HCT116 (cell line): ENCODE data around the gene MACF1. TPM values are rescaled to one million over a fixed set of nuclear protein-coding genes. Genes with fewer than 3 reads are reported as not detected.

ENCODE experiments used
- ATAC-seq: fragments of 200-7000 bp; cut with Tn5 transposase; 2 replicates; pipeline ENCODE4 v1.9.1; 2020; ENCODE audit warnings: mild to moderate bottlenecking, moderate library complexity
- BruUV-seq: library from RNA; stranded (reverse); fragments of 400-500 nt; replicated peaks from 2 replicates; lab custom pipeline; 2021; lab: Mats Ljungman, UMichigan
- CTCF ChIA-PET: fragments of 300-600 bp; sonication (Branson Sonifier 250); formaldehyde crosslinking; loops from one replicate; lab custom pipeline; 2021; ENCODE audit warnings: antibody characterized with exemption; lab: Charles Lee
- POLR2A ChIA-PET: fragments of 300-600, 350-600 bp; sonication (Branson Sonifier 250); formaldehyde crosslinking; loops from one replicate; lab custom pipeline; 2021; ENCODE audit warnings: antibody characterized with exemption; lab: Charles Lee
- RAD21 ChIA-PET, 2 experiments: fragments of 300-600 bp; sonication (Branson Sonifier 250); formaldehyde crosslinking; loops; one replicate each; lab custom pipeline; 2023; ENCODE audit warnings: low total read pairs in 2 of 2; ENCODE audit not compliant: uncharacterized antibody in 2 of 2, unreplicated experiment in 2 of 2, low non-redundant PET in 1 of 2; lab: Charles Lee
- DNase-seq: peaks from one replicate; pipeline ENCODE4 v3.0.0-alpha.2; 2010; ENCODE audit warnings: low read depth, low spot score
- H2AFZ ChIP-seq: fragments of 200-600 bp; shearing (Covaris generic), sonication (generic); 2 replicates; pipeline ENCODE4 v1.6.1; 2017; ENCODE audit warnings: low read depth, mixed run types, mixed read lengths, antibody characterized with exemption, low read length; ENCODE audit not compliant: poor library complexity, severe bottlenecking
- H3K27ac ChIP-seq: 2 replicates; pipeline ENCODE4 v1.5.1; 2012; ENCODE audit warnings: low read depth, low read length
- H3K27me3 ChIP-seq: fragments of 200-600 bp; sonication (generic); 2 replicates; pipeline ENCODE4 v1.6.1; 2016; ENCODE audit warnings: mixed run types, low read length, mixed read lengths; ENCODE audit not compliant: insufficient read depth
- H3K36me3 ChIP-seq, 2 experiments: fragments of 200-500 bp in 1 of 2; fragments of 200-600 bp in 1 of 2; sonication (Bioruptor generic) in 1 of 2; sonication (generic) in 1 of 2; 2 replicates each; pipeline versions ENCODE4 v1.5.1 to v1.6.1; 2014 to 2016; ENCODE audit warnings: low read length in 2 of 2, inconsistent platforms in 1 of 2, mixed read lengths in 1 of 2, mixed run types in 1 of 2; ENCODE audit not compliant: insufficient read depth in 2 of 2, control insufficient read depth in 1 of 2
- H3K4me1 ChIP-seq, 2 experiments: fragments of 200-600 bp in 1 of 2; sonication (generic) in 1 of 2; 2 replicates each; pipeline versions ENCODE4 v1.5.1 to v1.6.1; 2012 to 2017; ENCODE audit warnings: low read length in 2 of 2, inconsistent platforms in 1 of 2, mild to moderate bottlenecking in 1 of 2, mixed read lengths in 1 of 2, mixed run types in 1 of 2, moderate library complexity in 1 of 2; ENCODE audit not compliant: insufficient read depth in 2 of 2, control insufficient read depth in 1 of 2
- H3K4me2 ChIP-seq: fragments of 200-600 bp; sonication (generic); 2 replicates; pipeline ENCODE4 v1.6.1; 2017; ENCODE audit warnings: mixed run types, low read length, mixed read lengths
- H3K4me3 ChIP-seq, 2 experiments: fragments of 200-600 bp in 1 of 2; sonication (generic) in 1 of 2; replicated peaks in 1 of 2; 2 replicates each; pipeline ENCODE4 v1.5.1; 2011 to 2016; ENCODE audit warnings: low read length in 2 of 2, control low read depth in 1 of 2, low read depth in 1 of 2, mild to moderate bottlenecking in 1 of 2, mixed read lengths in 1 of 2, mixed run types in 1 of 2
- H3K79me2 ChIP-seq: fragments of 200-600 bp; sonication (generic); 2 replicates; pipeline ENCODE4 v1.6.1; 2017; ENCODE audit warnings: mild to moderate bottlenecking, mixed run types, low read length, moderate library complexity, mixed read lengths; ENCODE audit not compliant: insufficient read depth
- H3K9ac ChIP-seq: fragments of 200-600 bp; sonication (generic); 2 replicates; pipeline ENCODE4 v1.6.1; 2016; ENCODE audit warnings: low read length, mixed read lengths
- H3K9me2 ChIP-seq: fragments of 200-600 bp; sonication (generic), shearing (Covaris generic); 2 replicates; pipeline ENCODE4 v1.6.1; 2017; ENCODE audit warnings: mixed run types, mild to moderate bottlenecking, moderate library complexity; ENCODE audit not compliant: insufficient read depth
- H3K9me3 ChIP-seq, 2 experiments: fragments of 200-500 bp in 1 of 2; fragments of 200-600 bp in 1 of 2; sonication (Bioruptor generic) in 1 of 2; sonication (generic) in 1 of 2; 2 replicates each; pipeline ENCODE4 v1.6.1; 2014 to 2017; ENCODE audit warnings: low read length in 2 of 2, mixed read lengths in 2 of 2, inconsistent platforms in 1 of 2, low read depth in 1 of 2, mild to moderate bottlenecking in 1 of 2, mixed run types in 1 of 2, moderate library complexity in 1 of 2; ENCODE audit not compliant: control insufficient read depth in 1 of 2, insufficient read depth in 1 of 2
- H4K20me1 ChIP-seq: fragments of 200-600 bp; sonication (generic), shearing (Covaris generic); 2 replicates; pipeline ENCODE4 v1.6.1; 2017; ENCODE audit warnings: mixed run types, mild to moderate bottlenecking, moderate library complexity; ENCODE audit not compliant: insufficient read depth
- ATF3 ChIP-seq: IDR thresholded peaks from 2 replicates; pipeline ENCODE4 v1.6.1; 2012
- CBX3 ChIP-seq: IDR thresholded peaks from 2 replicates; pipeline ENCODE4 v1.6.1; 2012; ENCODE audit warnings: low read depth
- EGR1 ChIP-seq: IDR thresholded peaks from 2 replicates; pipeline ENCODE4 v1.6.1; 2012; ENCODE audit warnings: low read depth
- ELF1 ChIP-seq: IDR thresholded peaks from 2 replicates; pipeline ENCODE4 v1.6.1; 2012; ENCODE audit warnings: low read depth, borderline replicate concordance
- EZH2 ChIP-seq: fragments of 200-600 bp; sonication (generic); IDR thresholded peaks from 2 replicates; pipeline ENCODE4 v1.6.1; 2017; ENCODE audit warnings: antibody characterized with exemption, mixed run types
- FOSL1 ChIP-seq: IDR thresholded peaks from 2 replicates; pipeline ENCODE4 v1.6.1; 2012; ENCODE audit warnings: low read depth
- JUND ChIP-seq: IDR thresholded peaks from 2 replicates; pipeline ENCODE4 v1.6.1; 2012
- POLR2A ChIP-seq: IDR thresholded peaks from 2 replicates; pipeline ENCODE4 v1.7.0; 2011; ENCODE audit warnings: borderline replicate concordance; ENCODE audit not compliant: insufficient read depth, insufficient read length; ENCODE audit errors: extremely low read depth
- RAD21 ChIP-seq: IDR thresholded peaks from 2 replicates; pipeline ENCODE4 v1.6.1; 2012; ENCODE audit warnings: low read depth, mild to moderate bottlenecking
- REST ChIP-seq: IDR thresholded peaks from 2 replicates; pipeline ENCODE4 v1.6.1; 2012; ENCODE audit warnings: low read depth
- SIN3A ChIP-seq: IDR thresholded peaks from 2 replicates; pipeline ENCODE4 v1.6.1; 2012; ENCODE audit warnings: low read depth
- SP1 ChIP-seq: IDR thresholded peaks from 2 replicates; pipeline ENCODE4 v1.6.1; 2012; ENCODE audit warnings: low read depth
- TCF7L2 ChIP-seq: IDR thresholded peaks from 2 replicates; pipeline ENCODE4 v1.7.0; 2011; ENCODE audit warnings: borderline replicate concordance, inconsistent platforms; ENCODE audit not compliant: insufficient read depth, insufficient read length; ENCODE audit errors: extremely low read depth
- ZFX ChIP-seq: fragments of 450-650 bp; IDR thresholded peaks from 2 replicates; pipeline ENCODE4 v1.6.1; 2017
- ZNF274 ChIP-seq: fragments of 200-500 bp; sonication (Bioruptor generic); IDR thresholded peaks from 2 replicates; pipeline ENCODE4 v1.6.1; 2014; ENCODE audit warnings: mild to moderate bottlenecking, low read depth, low read length, inconsistent platforms
- intact Hi-C: fragments of 100-400 bp; cut with micrococcal nuclease; formaldehyde crosslinking; loops from 2 replicates; pipeline ENCODE4 v1.10.0; 2022
- total RNA-seq: library from RNA; stranded (reverse); gene quantifications from one replicate; pipeline ENCODE4 v1.2.1, GENCODE V29; 2021; ENCODE audit not compliant: unreplicated experiment
- TF ChIP-seq, protein P1 (sequence below): IDR thresholded peaks from 2 replicates; pipeline ENCODE4 v1.6.1; 2011; ENCODE audit warnings: mild to moderate bottlenecking, low read length, moderate library complexity; ENCODE audit not compliant: insufficient replicate concordance; ENCODE audit errors: extremely low read depth

MACF1 gene
- total RNA-seq, 1 experiment from 2014 or later: 146 TPM

DNA sequence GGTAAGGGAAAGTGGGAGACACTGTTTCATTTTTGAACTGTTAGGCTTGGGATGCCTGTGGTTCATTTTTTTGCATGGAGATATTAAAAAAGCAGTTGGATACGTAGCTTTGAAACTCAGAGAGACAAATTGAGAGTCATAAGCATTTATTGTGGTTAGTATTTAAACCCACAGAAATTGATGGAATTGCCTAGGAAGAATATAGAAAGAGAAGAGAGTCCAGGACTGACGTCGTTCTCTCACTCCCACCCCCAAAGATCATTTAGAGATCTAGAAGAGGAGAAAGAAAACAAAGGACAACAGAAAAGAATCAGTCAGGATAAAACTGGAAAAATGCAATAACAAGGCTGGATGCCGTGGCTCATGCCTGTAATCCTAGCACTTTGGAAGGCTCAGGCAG, 213.7 kb downstream of the MACF1 start:
- Histone ChIP-seq H3K4me2 (no peak overlapping the region), H4K20me1 (no peaks in the 10 kb centered on the region), H3K9me3 (no peaks in the 10 kb centered on the region), H3K27me3 (no peaks in the 10 kb centered on the region), H3K4me3 (no peak overlapping the region), H3K27ac (no peak overlapping the region), H3K9me2 (no peaks in the 10 kb centered on the region), H2AFZ (no peak overlapping the region), H3K79me2 (peaks cover 34% of the 10 kb centered on the region), H3K4me1 (peaks cover 0 to 8% of the 10 kb centered on the region in 2 experiments; a peak in 2 of 4 replicates), H3K36me3 (0 out of 4 replicates have a peak, but pooled peaks cover 0 to 3% of the 10 kb centered on the region in 2 experiments), H3K9ac (no peak overlapping the region)
- no peak for TF ChIP-seq FOSL1
- no peak for TF ChIP-seq EGR1
- no peak for TF ChIP-seq ZFX
- no peak for TF ChIP-seq SP1
- no peak for TF ChIP-seq ZNF274
- TF ChIP-seq, protein P1, sequence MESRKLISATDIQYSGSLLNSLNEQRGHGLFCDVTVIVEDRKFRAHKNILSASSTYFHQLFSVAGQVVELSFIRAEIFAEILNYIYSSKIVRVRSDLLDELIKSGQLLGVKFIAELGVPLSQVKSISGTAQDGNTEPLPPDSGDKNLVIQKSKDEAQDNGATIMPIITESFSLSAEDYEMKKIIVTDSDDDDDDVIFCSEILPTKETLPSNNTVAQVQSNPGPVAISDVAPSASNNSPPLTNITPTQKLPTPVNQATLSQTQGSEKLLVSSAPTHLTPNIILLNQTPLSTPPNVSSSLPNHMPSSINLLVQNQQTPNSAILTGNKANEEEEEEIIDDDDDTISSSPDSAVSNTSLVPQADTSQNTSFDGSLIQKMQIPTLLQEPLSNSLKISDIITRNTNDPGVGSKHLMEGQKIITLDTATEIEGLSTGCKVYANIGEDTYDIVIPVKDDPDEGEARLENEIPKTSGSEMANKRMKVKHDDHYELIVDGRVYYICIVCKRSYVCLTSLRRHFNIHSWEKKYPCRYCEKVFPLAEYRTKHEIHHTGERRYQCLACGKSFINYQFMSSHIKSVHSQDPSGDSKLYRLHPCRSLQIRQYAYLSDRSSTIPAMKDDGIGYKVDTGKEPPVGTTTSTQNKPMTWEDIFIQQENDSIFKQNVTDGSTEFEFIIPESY: no peak
- no peak for TF ChIP-seq ATF3
- ChIA-PET RAD21 (no interaction called here), POLR2A (no interaction called here), CTCF (interaction anchor here (0.7 kb wide), 1 partner anchor 81 kb away, joined by 3 read pairs; no protein-coding TSS in a partner anchor)
- ATAC-seq (no peak), DNase-seq (no peak)
- intact Hi-C loops: no loop called here
- BruUV-seq: no TSS peak

- intact Hi-C loops: no loop called here
- Histone ChIP-seq H3K4me3 (no peak overlapping the region), H3K27ac (no peak overlapping the region), H3K36me3 (peaks cover 0 to 19% of the 10 kb centered on the region in 2 experiments; a peak in 3 of 4 replicates), H3K4me1 (peaks cover 0 to 8% of the 10 kb centered on the region in 2 experiments; a peak in 2 of 4 replicates), H4K20me1 (no peaks in the 10 kb centered on the region), H3K9me2 (no peaks in the 10 kb centered on the region), H3K4me2 (no peak overlapping the region), H3K79me2 (peaks cover 27% of the 10 kb centered on the region), H2AFZ (no peak overlapping the region), H3K9ac (no peak overlapping the region), H3K27me3 (no peaks in the 10 kb centered on the region), H3K9me3 (no peaks in the 10 kb centered on the region)
- no peak for ATAC-seq
- ChIA-PET POLR2A (no interaction called here), RAD21 (no interaction called here), CTCF (interaction anchor here (0.7 to 2.1 kb wide), 2 partner anchors 9 to 1766 kb away, joined by 3 to 5 read pairs; no protein-coding TSS in a partner anchor)
- no TSS peak for BruUV-seq
- no peak for DNase-seq
- TF ChIP-seq REST (no peak), TCF7L2 (no peak), EGR1 (no peak), CBX3 (no peak), FOSL1 (no peak), JUND (no peak), SP1 (no peak), EZH2 (no peak), ZNF274 (no peak), SIN3A (no peak), RAD21 (no peak), ELF1 (no peak), POLR2A (no peak)
Measured at GRCh38 chr1:39420493-39420892, 216.0 kb downstream of the MACF1 start.
